Stimulated activated CD8-positive, alpha-beta memory T cell treated with anti-CD3 and anti-CD28 coated beads, Interleukin-7, amount 100 ng/mL, for 1 hour (primary cell): ENCODE data around the gene HDAC8.

ENCODE experiments used
- DNase-seq, 2 donors: peaks; one replicate each; pipeline ENCODE4 v3.0.0-alpha.2; 2020; ENCODE audit warnings: low read depth in 2 of 2

HDAC8 gene

GRCh38 chrX:72297953-72298730 is 274.5 kb downstream of the HDAC8 start:
- no peak for DNase-seq

DNA sequence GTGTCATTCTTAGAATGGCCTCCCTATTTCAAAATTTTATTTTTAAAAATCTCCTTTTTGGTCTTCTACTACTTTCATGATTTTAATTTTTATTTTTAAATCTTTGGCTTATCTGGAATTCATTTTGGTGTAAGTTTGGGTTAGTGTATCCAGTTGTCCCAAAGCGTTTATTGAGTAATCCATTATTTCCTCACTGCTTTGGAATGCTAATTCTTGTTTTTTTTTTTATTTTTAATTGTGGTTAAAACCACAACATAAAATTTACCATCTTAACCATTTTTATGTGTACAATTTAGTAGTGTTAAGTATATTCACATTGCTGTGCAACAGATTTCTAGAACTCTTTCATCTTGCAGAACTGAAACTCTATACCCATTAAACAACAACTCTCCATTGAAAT is 275.7 kb downstream of the HDAC8 start:
- DNase-seq, result no peak

- no peak for DNase-seq
Observed at GRCh38 chrX:72295745-72296144, 276.9 kb downstream of the HDAC8 start.

DNA sequence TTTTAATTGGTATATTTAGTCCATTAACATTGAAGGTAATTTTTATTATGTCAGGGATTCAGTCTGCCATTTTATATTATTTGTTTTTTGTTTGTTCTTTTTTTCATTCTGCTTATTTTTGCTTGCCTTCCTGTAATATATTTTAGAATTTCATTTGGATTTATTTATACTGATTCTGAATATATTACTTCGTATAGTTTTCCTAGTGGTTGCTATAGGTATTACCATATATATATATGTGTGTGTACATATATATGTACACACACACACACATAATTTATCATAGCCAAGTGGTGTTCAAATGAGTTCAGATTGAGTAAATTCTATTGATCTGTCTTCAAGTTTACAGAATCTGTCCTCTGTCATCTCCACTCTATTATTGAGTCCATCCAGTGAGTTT is 278.1 kb downstream of the HDAC8 start:
- DNase-seq, result no peak

GRCh38 chrX:72282302-72282701 is 290.3 kb downstream of the HDAC8 start:
- no peak for DNase-seq

DNA sequence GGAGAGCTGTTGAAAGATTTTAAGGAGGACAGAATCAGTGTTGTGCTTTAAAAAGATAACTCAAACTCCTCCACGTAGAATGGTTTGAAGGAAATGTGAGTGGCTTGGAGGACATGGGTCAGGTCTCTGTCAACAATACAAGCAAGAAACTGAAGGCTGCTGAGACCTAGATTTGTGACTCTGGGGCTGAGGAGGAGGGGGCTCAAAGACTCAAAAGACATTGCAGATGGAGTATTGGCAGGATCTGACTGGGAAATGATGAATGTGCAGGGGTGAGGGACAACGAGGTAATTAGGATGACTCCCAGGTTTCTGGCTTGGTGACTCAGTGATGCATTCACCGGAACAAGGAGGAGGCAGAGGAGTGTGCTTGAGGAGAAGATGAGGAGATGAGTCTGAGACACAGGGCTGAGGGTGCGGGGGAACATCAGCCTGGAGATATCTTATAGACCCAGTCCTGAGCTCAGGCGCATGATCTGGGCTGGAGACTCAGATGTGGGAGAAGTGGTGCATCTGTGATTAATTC is 292.3 kb downstream of the HDAC8 start:
- DNase-seq, result no peak
